Mucosa of stomach (tissue), 1 donor: Measurements from ENCODE around the gene NTN4.

Source experiments
- H3K27me3 ChIP-seq: one replicate; pipeline ENCODE4 v1.7.0; 2013; ENCODE audit warnings: mild to moderate bottlenecking, low read length; ENCODE audit not compliant: control insufficient read depth, insufficient read depth
- H3K36me3 ChIP-seq: one replicate; pipeline ENCODE4 v1.7.0; 2013; ENCODE audit warnings: low read length; ENCODE audit not compliant: control insufficient read depth, insufficient read depth
- H3K4me1 ChIP-seq: one replicate; pipeline ENCODE4 v1.7.0; 2013; ENCODE audit warnings: mild to moderate bottlenecking, low read length; ENCODE audit not compliant: control insufficient read depth, insufficient read depth
- H3K4me3 ChIP-seq: one replicate; pipeline ENCODE4 v1.7.0; 2013; ENCODE audit warnings: low read length
- H3K9ac ChIP-seq: one replicate; pipeline ENCODE4 v1.7.0; 2013; ENCODE audit warnings: mild to moderate bottlenecking, low read length, moderate library complexity
- H3K9me3 ChIP-seq: one replicate; pipeline ENCODE4 v1.7.0; 2013; ENCODE audit warnings: mild to moderate bottlenecking, low read length, moderate library complexity; ENCODE audit not compliant: control insufficient read depth
- donor health status: Pancreatic carcinoma.

NTN4 gene

GRCh38 chr12:95718006-95718431 is 72.5 kb downstream of the NTN4 start:
- Histone ChIP-seq H3K9me3 (no peaks in the 10 kb centered on the region), H3K4me1 (peaks cover 20% of the 10 kb centered on the region), H3K27me3 (no peaks in the 10 kb centered on the region), H3K36me3 (no peaks in the 10 kb centered on the region), H3K4me3 (no peak overlapping the region), H3K9ac (no peak overlapping the region)

- H3K36me3 ChIP-seq, result no peaks in the 10 kb centered on the region
- no peaks in the 10 kb centered on the region for H3K27me3 ChIP-seq
- H3K4me1 ChIP-seq, result peaks cover 20% of the 10 kb centered on the region
- no peak overlapping the region for H3K4me3 ChIP-seq
- H3K9ac ChIP-seq, result no peak overlapping the region
- no peaks in the 10 kb centered on the region for H3K9me3 ChIP-seq
Measured at GRCh38 chr12:95717316-95717928, 73.1 kb downstream of the NTN4 start.

- Histone ChIP-seq H3K9me3 (no peaks in the 10 kb centered on the region), H3K27me3 (no peaks in the 10 kb centered on the region), H3K9ac (no peak overlapping the region), H3K4me3 (no peak overlapping the region), H3K36me3 (no peaks in the 10 kb centered on the region), H3K4me1 (peaks cover 20% of the 10 kb centered on the region)
Measured at GRCh38 chr12:95715177-95715576, 75.4 kb downstream of the NTN4 start.

GRCh38 chr12:95712269-95712668 is 78.3 kb downstream of the NTN4 start:
- Histone ChIP-seq H3K4me3 (no peak overlapping the region), H3K9ac (no peak overlapping the region), H3K9me3 (no peaks in the 10 kb centered on the region), H3K4me1 (peaks cover 5% of the 10 kb centered on the region), H3K27me3 (no peaks in the 10 kb centered on the region), H3K36me3 (no peaks in the 10 kb centered on the region)

GRCh38 chr12:95710386-95710785 is 80.2 kb downstream of the NTN4 start:
- Histone ChIP-seq H3K9me3 (no peaks in the 10 kb centered on the region), H3K36me3 (no peaks in the 10 kb centered on the region), H3K4me1 (no peaks in the 10 kb centered on the region), H3K4me3 (no peak overlapping the region), H3K9ac (no peak overlapping the region), H3K27me3 (no peaks in the 10 kb centered on the region)

GRCh38 chr12:95709152-95709551 is 81.4 kb downstream of the NTN4 start:
- Histone ChIP-seq H3K27me3 (no peaks in the 10 kb centered on the region), H3K9me3 (no peaks in the 10 kb centered on the region), H3K9ac (no peak overlapping the region), H3K4me3 (no peak overlapping the region), H3K36me3 (no peaks in the 10 kb centered on the region), H3K4me1 (no peaks in the 10 kb centered on the region)

GRCh38 chr12:95705143-95705542 is 85.4 kb downstream of the NTN4 start:
- no peak overlapping the region for H3K9ac ChIP-seq
- H3K9me3 ChIP-seq, result no peaks in the 10 kb centered on the region
- H3K27me3 ChIP-seq, result no peaks in the 10 kb centered on the region
- H3K4me1 ChIP-seq, result peaks cover 11% of the 10 kb centered on the region
- no peak overlapping the region for H3K4me3 ChIP-seq
- no peaks in the 10 kb centered on the region for H3K36me3 ChIP-seq

GRCh38 chr12:95703986-95704385 is 86.6 kb downstream of the NTN4 start:
- H3K4me3 ChIP-seq, result no peak overlapping the region
- no peak overlapping the region for H3K9ac ChIP-seq
- H3K9me3 ChIP-seq, result no peaks in the 10 kb centered on the region
- no peaks in the 10 kb centered on the region for H3K36me3 ChIP-seq
- peaks cover 12% of the 10 kb centered on the region for H3K4me1 ChIP-seq
- no peaks in the 10 kb centered on the region for H3K27me3 ChIP-seq

- Histone ChIP-seq H3K4me1 (peaks cover 12% of the 10 kb centered on the region), H3K27me3 (no peaks in the 10 kb centered on the region), H3K36me3 (no peaks in the 10 kb centered on the region)
Measured at GRCh38 chr12:95701722-95702418, 88.7 kb downstream of the NTN4 start.

GRCh38 chr12:95701275-95701674 is 89.3 kb downstream of the NTN4 start:
- H3K9me3 ChIP-seq, result no peaks in the 10 kb centered on the region
- no peak overlapping the region for H3K9ac ChIP-seq
- H3K36me3 ChIP-seq, result no peaks in the 10 kb centered on the region
- no peak overlapping the region for H3K4me3 ChIP-seq
- peaks cover 12% of the 10 kb centered on the region for H3K4me1 ChIP-seq
- H3K27me3 ChIP-seq, result no peaks in the 10 kb centered on the region

More at GRCh38 chr12:95701722-95702418, 88.7 kb downstream of the NTN4 start:
- H3K4me3 ChIP-seq, result no peak overlapping the region
- no peak overlapping the region for H3K9ac ChIP-seq
- no peaks in the 10 kb centered on the region for H3K9me3 ChIP-seq

GRCh38 chr12:95700316-95700785 is 90.2 kb downstream of the NTN4 start:
- H3K4me3 ChIP-seq, result no peak overlapping the region
- H3K36me3 ChIP-seq, result no peaks in the 10 kb centered on the region
- no peaks in the 10 kb centered on the region for H3K9me3 ChIP-seq
- H3K9ac ChIP-seq, result no peak overlapping the region
- peaks cover 12% of the 10 kb centered on the region for H3K4me1 ChIP-seq
- H3K27me3 ChIP-seq, result no peaks in the 10 kb centered on the region

GRCh38 chr12:95699579-95699978 is 91.0 kb downstream of the NTN4 start:
- Histone ChIP-seq H3K4me1 (peaks cover 16% of the 10 kb centered on the region), H3K4me3 (no peak overlapping the region)

More at GRCh38 chr12:95699579-95699978, 91.0 kb downstream of the NTN4 start:
- no peaks in the 10 kb centered on the region for H3K27me3 ChIP-seq
- H3K36me3 ChIP-seq, result no peaks in the 10 kb centered on the region
- no peak overlapping the region for H3K9ac ChIP-seq
- no peaks in the 10 kb centered on the region for H3K9me3 ChIP-seq
